Endometrium (tissue), 2 donors: ENCODE data around the gene GLIPR2.
"Not testable (repeated sequence)": the region's sequence is repeated elsewhere in the genome, so short reads cannot be mapped to it uniquely, and the experiment has no call there.

ENCODE experiments used
- FAIRE-seq: peaks from 2 replicates; lab custom pipeline; 2012; peaks lifted over from hg19 to GRCh38; lab: Jason Lieb, UNC
- donor health status: control.
- donor health status: control.

Gene GLIPR2

DNA sequence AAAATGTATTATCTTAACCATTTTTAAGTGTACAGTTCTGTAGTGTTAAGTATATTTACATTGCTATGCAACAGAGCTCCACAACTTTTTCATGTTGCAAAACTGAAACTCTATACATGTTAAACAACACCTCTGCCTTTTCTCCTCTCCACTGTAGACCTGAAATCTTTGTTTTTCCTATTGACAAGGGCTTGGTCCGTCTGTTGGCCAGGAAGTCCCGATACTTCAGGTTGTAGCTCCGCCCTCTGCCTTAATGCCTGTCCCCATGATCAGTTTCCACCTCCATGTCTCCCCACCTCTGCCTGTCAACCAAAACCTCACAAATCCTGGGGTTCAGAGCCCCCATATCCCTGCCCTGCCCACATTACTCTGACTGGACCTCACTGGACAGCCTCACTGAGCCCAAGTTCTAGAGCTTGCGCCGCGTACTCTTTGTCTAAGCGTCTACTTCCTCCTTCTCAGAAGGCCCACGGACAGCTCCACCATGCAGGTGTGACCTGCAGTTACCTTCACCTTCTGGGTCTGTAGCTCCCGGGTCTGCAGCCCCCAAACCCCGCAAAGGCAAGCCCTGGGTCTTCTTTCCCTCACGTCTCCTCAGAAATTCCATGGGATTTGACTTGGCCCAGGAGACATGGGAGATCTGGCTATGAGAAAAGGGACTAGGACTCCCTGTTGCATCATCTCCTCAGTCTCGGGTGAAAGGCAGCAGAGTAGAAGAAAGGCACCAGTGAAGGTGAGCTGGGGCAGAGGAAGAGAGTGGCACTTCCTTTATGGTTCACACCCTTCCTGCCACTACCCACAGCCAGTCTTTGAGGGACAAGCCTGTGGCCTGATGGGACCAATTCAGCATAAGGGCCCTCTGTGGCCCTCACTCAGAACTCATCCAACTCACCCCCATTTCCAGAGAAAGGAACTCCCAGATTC lies 8.0 kb downstream of the GLIPR2 start:
- FAIRE-seq, result no peak

DNA sequence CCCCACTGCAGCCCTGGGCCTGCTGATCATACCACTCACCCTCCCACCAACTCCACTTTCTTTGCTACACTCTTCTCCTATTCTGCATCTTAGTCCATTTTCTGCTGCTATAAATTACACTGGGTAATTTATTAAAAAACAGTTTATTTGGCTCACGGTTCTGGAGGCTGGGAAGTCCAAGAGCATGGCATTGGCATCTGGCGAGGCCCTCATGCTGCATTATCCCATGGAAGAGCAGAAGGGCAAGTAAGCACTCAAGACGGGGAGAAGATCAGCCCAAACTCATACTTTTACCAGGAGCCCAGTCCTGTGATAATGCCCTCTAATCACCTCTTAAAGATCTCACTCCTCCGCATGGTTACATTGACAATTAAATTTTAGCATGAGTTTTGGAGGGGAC lies 9.4 kb downstream of the GLIPR2 start:
- FAIRE-seq, result no peak

DNA sequence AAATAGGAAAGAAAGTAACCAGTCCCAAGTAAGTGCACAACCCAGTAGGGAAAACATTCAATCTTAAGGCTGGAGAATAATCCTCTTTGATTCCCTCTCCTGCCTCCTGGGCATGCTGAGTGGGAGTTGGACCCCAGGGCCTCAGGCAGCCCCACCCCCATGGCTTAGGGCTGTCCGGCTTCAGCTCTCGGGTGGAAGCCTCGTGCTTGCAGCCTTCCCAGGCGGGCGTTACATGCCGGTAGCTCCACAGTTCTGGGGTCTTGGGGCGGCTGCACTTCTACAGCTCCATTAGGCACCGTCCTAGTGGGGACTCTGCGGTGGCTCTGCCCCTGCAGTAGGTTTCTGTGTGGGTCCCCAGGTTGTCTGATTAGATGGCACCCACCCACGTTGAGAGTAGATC lies 10.1 kb downstream of the GLIPR2 start:
- FAIRE-seq, result no peak

DNA sequence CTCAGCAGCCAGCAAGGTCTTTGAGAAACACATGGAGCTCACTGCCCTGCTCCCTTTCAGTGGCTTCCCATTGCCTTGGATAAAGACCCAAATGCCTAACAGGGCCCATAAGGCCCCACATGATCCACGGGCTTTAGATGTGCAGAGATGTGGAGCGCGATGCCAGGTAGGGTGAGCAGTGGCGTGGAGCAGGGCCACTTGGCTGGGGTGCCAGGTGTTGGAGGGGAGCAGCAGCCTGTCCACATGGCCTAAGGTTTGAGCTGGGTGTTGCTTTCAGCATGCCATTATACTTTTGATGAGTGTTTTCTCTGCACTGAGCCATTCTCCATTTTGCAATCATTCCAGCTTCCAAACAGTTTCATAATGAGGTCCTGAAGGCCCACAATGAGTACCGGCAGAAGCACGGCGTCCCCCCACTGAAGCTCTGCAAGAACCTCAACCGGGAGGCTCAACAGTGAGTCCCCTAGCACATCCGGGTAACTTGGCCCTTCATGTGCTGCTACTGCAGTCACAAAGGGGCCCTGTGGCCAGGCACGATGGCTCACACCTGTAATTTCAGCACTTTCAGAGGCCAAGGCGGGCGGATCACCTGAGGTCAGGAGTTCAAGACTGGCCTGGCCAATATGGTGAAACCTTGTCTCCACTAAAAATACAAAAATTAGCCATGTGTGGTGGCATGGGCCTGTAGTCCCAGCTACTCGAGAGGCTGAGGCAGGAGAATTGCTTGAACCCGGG lies 11.1 kb downstream of the GLIPR2 start:
- FAIRE-seq, result no peak

DNA sequence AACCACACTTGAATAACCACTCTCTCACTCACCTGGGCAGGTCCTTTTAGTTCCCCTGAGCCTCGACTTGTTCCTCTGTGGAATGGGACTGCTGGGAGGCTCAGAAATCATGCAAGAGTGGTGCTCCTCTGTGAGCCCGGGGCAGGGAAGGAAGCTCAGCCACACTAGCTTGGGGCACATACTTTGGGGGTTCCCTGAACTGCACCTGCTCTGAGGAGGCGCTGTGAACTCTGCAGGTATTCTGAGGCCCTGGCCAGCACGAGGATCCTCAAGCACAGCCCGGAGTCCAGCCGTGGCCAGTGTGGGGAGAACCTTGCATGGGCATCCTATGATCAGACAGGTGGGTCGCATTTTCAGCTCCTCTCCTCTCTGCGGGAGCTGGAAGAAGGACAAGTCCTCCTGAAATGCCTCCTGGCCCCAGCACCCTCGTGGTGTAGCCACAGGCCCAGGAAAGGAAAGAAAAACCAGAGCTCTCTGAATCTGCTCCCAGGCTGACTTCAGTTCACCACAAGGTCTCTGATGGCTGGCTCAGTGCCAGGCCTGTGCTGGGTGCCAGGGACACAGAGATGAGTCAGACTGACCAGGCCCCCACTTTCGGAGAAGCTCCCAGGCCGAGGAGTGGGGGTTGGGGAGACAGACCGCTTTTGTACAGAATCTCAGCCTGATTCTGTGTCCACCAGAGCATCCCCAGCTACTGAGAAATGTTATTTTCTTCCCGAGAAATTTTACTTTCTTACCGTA lies 11.9 kb downstream of the GLIPR2 start:
- FAIRE-seq, result no peak

DNA sequence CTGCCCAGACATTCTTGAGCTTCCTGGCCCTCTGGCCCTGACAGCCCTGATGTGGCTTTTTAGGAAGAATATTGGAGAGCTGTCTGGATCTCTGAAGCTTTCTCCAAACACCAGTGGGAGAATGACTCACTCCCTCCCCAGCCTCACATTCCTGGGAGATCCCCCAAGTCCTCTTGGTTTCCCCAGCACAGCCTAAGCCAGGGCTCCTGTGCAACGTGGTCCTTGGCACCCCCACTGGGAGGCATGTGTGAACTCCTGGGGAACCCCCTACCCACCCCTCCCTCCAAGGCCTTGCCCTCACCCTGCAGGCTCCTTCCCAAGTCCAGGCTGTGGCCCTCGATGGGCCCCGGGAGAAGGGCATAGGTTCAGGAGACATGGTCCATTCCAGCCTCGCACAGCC lies 12.7 kb downstream of the GLIPR2 start:
- no peak for FAIRE-seq

DNA sequence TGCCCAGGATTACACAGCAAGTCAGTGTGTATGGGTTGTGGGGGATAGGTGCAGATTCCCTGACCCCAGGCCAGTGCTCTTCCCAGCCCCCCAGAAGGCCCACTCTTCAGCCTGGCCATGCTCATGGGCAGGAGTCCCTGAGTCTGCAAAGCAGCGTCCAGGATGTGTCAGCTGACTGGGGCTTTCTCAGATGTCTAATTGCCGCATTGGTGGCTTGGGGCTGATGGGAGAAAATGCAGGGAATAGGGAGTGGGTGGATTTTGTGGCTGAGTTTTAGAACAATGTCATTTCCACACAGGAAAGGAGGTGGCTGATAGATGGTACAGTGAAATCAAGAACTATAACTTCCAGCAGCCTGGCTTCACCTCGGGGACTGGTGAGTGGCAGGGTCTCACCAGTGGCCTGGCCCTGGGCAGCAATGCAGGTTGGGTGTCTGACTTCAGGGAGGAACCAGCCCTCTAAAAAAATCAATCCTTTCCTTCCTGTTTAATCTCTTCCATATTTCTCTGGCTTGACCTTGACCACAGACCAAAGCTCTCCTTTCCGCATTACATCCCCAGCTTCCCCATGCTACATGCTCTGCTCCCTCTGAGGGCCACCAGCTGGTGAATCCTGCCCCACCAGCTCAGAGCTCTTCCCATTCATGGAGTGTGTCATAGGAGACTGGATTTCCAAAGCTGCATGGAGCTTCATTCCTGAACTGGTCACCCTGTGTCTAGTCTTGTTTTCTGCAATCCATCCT lies 14.2 kb downstream of the GLIPR2 start:
- no peak for FAIRE-seq

DNA sequence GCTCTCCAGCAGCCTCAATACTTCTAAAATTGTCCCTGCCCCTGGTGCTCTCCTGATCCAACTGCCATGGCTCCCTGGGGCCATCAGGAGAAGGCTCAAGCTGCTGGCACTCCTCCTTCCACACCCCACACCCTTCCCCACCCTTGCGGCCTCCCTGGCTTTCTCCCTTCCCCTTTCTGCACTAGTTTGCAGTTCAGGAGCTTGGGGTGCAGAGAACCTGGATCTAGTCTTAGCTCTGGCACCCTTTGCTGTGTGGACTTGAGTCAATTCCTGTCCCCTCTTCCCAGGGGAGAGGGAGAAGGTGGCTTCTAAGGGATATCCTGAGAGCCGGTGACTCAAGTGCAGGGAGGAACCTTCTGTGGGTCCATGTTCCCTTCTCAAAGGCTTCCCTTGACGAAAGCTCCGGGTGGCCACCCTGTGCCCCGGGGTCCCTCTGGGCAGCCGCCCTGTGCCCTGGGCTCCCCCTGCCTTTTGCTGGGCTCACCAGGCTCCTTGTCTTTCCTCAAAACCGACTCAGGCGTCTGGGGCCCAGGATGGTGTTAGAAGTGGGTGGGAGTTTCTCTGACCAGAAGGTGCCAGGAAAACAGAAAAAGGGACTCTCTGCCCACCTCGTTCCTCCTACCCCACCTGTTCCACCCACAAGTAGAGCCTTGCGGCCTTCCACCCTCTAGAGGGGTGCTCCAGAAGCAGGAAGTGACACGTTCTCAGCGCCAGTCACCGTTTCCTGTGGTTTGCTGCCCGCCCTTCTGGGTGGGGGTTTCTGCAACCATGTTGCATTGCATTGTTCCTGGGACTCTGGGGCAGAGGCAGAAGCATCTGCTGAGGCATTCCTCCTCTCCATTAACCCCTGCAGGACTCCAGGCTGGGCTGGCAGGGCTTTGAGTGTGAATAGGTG lies 15.0 kb downstream of the GLIPR2 start:
- no peak for FAIRE-seq

DNA sequence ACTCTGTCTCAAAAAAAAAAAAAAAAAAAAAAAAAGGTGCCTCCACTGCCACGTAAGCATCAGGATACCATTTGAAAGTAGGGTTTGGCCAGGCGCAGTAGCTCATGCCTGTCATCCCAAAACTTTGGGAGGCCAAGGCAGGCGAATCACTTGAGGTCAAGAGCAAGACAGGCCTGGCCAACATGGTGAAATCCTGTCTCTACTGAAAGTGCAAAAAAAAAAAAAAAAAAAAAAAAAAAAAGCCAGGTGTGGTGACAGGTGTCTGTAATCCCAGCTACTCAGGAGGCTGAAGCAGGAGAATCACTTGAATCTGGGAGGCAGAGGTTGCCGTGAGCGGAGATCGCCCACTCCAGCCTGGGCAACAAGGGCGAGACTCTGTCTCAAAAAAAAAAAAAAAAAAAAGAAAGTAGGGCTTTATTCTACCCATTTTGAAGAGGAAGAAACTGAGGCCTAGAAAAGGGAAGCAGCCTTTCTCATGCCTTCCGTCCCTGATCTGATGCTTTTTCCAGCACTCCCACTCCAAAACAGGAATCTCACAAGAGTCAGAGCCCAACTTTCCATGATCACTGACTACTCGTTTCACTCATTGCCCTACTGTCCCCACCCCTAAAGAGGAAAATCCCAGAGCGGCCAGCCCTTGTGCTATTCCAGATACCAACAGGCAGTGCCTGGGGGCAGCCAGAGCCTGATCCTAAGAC lies 16.4 kb downstream of the GLIPR2 start:
- FAIRE-seq, result no peak

DNA sequence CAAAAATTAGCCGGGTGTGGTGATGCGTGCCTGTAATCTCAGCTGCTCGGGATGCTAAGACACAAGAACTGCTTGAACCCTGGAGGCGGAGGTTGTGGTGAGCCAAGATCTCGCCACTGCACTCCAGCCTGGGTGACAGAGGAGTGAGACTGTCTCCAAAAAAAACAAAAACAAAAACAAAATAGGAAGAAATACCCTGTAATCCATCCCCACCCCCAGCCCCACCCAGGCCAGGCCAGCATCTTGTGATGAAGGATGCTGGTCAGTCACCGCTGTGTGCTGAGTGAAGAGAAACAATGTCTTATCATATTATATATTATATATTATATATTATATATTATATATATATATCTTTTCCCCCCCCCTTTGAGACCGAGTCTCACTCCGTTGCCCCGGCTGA lies 17.2 kb downstream of the GLIPR2 start:
- no peak for FAIRE-seq

DNA sequence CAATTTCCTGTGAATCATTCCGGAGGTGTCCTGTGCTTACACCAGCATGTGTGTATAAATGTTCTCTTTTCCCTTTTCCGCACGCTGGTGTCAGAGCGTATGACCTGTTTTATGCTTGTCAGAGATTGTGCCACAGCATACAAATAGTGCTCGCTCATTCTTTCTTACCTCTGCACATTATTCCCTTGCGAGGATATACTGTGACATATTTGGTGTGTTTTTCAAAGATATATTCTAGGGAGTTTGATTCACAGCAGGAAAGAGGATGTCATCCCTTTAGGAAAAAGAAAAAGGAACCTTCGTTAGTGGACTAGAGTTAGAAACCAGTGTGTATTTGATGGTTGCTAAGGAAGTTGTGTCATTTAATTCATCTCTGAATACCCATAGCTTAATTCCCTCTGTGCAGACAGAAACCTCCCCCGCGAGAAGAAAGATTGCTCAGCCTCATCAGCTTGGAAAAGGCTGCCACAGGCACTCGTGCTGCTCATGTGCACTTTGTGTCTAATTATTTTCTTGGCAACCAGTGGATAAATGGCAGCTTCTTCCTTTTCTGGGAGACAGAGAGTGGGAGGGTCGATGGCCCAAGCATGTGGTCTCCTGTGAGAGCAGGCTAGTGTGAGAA lies 17.9 kb downstream of the GLIPR2 start:
- peak; percentile 33 for FAIRE-seq

DNA sequence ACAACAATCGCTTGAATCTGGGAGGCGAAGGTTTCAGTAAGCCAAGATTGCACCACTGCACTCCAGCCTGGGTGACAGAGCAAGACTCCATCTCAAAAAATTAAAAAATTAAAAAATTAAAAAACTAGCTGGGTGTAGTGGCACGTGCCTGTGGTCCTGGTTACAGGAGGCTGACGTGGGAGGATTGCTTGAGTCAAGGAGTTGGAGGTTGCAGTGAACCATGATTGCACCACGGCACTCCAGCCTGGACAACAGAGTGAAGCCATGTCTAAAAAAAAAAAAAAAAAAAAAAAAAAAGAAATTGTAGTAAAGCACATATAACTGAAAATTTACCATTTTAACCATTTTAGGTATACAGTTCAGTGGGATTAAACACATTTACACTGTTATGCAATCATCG lies 19.6 kb downstream of the GLIPR2 start:
- FAIRE-seq, result no peak

DNA sequence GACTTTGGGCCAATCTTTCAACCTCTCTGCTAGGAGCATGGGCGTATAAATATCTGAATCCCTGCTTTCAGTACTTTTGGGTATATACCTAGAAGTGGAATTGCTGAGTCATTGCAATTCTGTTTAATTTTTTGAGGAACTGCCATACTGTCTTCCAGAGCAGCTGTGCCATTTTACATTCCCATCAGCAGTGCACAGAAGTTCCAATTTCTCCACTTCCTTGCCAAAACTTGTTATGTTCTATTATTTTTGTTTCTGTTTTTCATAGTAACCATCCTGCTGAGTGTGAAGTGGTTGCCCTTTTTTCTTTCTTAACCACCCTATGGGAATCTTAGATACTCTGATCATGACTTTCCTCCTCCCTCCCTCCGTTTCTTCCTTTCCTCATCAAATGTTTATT lies 21.6 kb downstream of the GLIPR2 start:
- no peak for FAIRE-seq

DNA sequence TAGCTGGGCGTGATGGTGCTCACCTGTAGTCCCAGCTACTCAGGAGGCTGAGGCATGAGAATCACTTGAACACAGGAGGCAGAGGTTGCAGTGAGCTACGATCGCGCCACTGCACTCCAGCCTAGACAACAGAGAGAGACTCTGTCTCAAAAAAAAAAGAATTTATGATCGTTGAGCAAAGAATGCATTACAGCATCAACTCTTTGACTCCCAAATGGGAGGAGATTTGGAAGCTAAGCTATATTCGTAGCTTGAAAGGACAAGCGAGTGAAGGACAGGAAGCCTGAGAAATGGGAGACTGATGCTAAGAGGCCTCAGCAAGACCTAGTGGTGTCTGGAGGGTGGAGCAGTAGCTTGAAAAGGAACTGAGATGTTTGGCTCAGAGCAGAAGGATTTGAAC lies 22.4 kb downstream of the GLIPR2 start:
- FAIRE-seq, result no peak

DNA sequence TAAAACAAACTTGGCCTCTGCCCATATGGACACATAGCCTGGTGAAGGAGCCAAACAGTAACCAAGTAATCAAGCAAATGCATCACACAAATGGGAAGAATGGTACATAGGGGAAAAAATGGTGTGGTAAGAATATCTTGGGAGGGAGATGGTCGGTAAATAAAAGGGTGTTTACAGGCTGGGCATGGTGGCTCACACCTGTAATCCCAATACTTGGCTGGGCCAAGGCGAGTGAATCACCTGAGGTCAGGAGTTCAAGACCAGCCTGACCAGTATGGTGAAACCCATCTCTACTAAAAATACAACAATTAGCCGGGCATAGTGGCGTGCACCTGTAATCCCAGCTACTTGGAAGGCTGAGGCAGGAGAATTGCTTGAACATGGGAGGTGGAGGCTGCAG lies 23.0 kb downstream of the GLIPR2 start:
- FAIRE-seq, result not testable (repeated sequence)

DNA sequence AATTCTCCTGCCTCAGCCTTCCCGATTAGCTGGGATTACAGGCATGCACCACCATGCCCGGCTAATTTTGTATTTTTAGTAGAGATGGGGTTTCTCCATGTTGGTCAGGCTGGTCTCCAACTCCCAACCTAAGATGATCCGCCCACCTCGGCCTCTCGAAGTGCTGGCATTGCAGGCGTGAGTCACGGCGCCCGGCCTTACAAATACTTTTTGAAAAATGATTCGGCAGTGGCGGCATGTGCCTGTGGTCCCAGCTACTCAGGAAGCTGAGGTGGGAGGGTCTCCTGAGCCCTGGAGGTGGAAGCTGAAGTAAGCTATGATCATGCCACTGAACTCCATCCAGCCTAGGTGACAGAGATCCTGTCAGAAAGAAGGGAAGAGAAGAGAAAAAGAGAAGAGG lies 23.6 kb downstream of the GLIPR2 start:
- not testable (repeated sequence) for FAIRE-seq

DNA sequence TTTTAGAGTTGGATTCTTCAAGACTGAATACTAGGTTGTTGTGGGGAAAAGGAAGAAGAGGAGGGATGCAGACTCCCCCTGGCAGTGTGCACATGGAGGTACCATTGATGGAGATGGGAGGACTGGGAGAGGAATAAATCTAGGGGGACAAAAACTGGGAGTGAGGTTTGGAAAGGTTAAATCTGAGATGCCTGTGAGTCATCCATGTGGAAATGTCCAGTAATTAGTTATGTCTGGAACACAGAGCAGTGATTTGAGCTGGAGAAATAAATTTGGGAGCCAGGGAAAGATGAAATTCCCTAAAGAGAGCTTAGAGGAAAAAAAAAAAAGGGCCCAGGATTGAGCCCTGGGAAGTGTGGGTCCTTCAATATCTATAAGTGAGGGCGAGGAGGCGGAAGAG lies 24.7 kb downstream of the GLIPR2 start:
- no peak for FAIRE-seq

DNA sequence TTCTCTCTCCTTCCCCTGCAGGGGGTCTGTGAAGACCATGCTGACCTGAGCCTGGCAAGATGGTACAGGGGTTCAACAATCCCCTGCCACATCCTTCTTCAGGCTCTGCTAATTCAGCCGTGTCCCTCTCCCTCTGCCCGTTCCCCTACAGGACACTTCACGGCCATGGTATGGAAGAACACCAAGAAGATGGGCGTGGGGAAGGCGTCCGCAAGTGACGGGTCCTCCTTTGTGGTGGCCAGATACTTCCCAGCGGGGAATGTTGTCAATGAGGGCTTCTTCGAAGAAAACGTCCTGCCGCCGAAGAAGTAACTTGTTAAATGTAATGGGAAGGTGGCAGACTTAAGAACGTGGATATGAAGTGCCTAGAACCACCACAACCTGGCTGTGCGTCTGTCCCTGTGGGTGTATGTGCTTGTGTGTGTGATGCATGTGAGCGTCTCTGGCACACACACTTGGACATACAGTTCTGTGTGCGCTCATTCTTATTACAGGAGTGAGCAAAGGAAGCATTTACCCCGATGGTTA lies 25.7 kb downstream of the GLIPR2 start:
- FAIRE-seq, result no peak

DNA sequence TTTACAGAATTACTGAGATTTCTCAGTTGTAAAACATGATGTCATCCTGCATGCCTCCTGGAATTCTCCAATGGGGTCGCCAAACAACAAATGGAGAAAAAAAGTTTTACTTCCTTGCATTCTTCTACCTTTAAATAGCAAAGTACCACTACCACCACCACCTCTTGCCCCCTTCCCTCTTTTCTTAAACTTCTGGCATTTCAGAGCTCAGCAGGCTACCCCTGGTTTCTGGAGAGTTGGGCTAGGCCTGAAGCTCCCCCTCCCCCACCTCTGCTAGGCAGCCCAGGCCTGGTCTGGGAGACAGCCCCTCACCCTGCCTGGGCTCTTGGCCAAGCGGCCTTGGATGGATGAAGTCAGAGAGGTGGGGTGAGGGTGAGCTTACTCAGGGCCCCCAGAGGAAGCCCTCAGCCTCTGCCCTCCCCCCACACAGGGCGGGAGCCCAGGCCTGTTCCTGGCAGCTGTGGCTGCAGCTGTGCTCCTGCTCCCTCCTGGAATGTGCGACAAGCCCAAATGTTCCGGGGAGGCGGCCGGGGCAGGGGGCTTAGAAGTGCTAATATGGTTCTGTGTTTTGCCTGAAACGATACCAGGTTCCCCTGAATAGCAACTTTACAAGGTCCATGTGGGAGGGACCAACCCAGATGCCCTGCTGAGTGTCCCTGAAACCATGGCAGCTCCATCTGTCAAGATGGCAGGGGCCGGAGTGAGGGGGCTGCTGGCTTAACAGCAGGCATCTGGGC lies 26.7 kb downstream of the GLIPR2 start:
- no peak for FAIRE-seq
